Stomach smooth muscle (tissue), 2 donors: ENCODE measurements around the gene SEL1L3.

Experiments used
- H3K27ac ChIP-seq: one replicate; pipeline ENCODE4 v1.7.0; 2013; ENCODE audit warnings: mild to moderate bottlenecking, low read length, inconsistent platforms
- H3K27me3 ChIP-seq, 2 donors: one replicate each; pipeline ENCODE4 v1.7.0; 2013; ENCODE audit warnings: low read length in 2 of 2; ENCODE audit not compliant: insufficient read depth in 2 of 2, control insufficient read depth in 1 of 2
- H3K36me3 ChIP-seq, 2 donors: one replicate each; pipeline ENCODE4 v1.7.0; 2013; ENCODE audit warnings: low read length in 2 of 2; ENCODE audit not compliant: control insufficient read depth in 2 of 2, insufficient read depth in 2 of 2
- H3K4me1 ChIP-seq: one replicate; pipeline ENCODE4 v1.7.0; 2013; ENCODE audit warnings: low read length; ENCODE audit not compliant: control insufficient read depth, insufficient read depth
- H3K4me3 ChIP-seq, 2 donors: one replicate each; pipeline ENCODE4 v1.7.0; 2013; ENCODE audit warnings: low read length in 2 of 2
- H3K9ac ChIP-seq, 2 donors: one replicate each; pipeline ENCODE4 v1.7.0; 2013; ENCODE audit warnings: low read length in 2 of 2, mild to moderate bottlenecking in 1 of 2
- H3K9me3 ChIP-seq, 2 donors: one replicate each; pipeline ENCODE4 v1.7.0; 2013; ENCODE audit warnings: low read length in 2 of 2; ENCODE audit not compliant: control insufficient read depth in 2 of 2
- donor health status: healthy.
- donor health status: Pancreatic carcinoma.

The SEL1L3 gene

GRCh38 chr4:25830548-25830947, 32.2 kb downstream of the SEL1L3 start:
- H3K27me3 ChIP-seq, result no peaks in the 10 kb centered on the region
- no peak overlapping the region for H3K27ac ChIP-seq
- no peaks in the 10 kb centered on the region for H3K36me3 ChIP-seq
- H3K9ac ChIP-seq, result no peak overlapping the region
- no peaks in the 10 kb centered on the region for H3K9me3 ChIP-seq
- no peaks in the 10 kb centered on the region for H3K4me1 ChIP-seq
- no peak overlapping the region for H3K4me3 ChIP-seq

DNA sequence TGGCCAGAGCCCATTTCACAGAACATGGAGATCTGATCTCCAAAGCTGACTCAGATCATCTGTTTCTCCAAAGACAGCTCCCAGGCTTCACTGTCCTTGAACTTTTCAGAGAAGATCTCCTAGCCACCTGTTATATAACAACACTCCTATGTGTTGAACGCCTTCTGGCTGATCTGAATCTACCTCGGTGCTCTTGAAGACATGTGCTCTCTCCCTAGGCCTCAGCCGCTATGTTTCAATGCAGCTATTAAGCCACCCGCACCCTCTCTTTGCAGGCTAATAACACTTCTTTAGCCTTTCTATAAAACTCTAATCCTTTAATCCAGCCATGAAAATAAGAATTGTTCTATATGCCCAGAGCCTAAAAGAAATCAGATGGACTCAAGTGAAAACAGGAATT, 34.9 kb downstream of the SEL1L3 start:
- Histone ChIP-seq H3K27me3 (no peaks in the 10 kb centered on the region), H3K27ac (no peak overlapping the region), H3K4me1 (no peaks in the 10 kb centered on the region), H3K9ac (no peak overlapping the region), H3K9me3 (no peaks in the 10 kb centered on the region), H3K36me3 (no peaks in the 10 kb centered on the region), H3K4me3 (no peak overlapping the region)

DNA sequence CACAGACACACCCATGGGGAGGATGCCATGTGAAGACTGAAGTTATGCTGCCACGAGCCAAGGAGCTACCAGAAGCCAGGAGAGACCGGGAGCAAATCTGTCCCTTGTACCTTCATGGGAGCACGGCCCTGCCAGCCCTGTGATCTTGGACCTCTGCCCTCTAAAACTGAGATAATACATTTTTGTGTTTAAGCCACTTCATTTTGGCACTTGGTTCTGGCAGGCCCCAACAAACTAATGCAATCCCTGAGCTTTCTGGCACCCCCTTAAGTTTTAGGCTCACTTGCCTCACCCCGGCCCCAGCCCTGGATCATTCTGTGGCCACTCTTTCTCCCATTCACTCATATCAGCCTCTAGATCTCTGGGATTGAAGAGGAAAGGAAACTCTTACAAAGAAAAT, 35.4 kb downstream of the SEL1L3 start:
- H3K27ac ChIP-seq, result no peak overlapping the region
- H3K4me3 ChIP-seq, result no peak overlapping the region
- no peaks in the 10 kb centered on the region for H3K9me3 ChIP-seq
- H3K9ac ChIP-seq, result no peak overlapping the region
- H3K27me3 ChIP-seq, result no peaks in the 10 kb centered on the region
- no peaks in the 10 kb centered on the region for H3K4me1 ChIP-seq
- H3K36me3 ChIP-seq, result no peaks in the 10 kb centered on the region

DNA sequence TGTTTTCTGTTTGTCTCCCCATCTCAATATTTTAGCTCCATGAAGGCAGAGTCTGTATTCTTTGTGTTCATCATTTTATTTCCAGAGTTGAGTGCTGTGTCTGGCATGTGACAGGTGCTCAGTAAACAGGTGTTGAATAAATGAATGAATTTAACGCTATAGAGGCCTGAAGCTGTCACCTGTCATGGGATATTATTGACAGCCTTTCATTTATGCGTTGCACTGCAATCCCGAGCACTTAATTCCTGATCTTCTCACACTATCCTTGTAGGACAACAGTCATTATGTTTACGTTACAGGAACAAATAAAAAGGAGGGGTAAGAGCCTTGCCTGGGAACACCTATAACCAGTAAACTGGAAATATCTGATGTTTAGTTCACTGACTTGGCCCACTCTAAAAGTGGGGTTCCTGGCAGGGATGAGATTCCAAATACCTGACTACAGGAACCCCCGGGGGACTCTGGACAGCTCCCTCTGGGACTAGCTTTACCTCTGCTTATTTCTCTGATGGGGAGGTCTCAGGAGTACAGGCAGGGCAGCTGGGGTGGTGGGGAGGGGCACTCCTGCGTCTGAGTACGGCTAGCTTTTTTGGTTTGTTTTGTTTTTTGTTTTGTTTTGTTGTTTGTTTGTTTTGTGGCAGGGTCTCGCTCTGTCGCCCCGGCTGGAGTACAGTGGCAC, 36.6 kb downstream of the SEL1L3 start:
- H3K9me3 ChIP-seq, result no peaks in the 10 kb centered on the region
- no peaks in the 10 kb centered on the region for H3K27me3 ChIP-seq
- H3K4me1 ChIP-seq, result no peaks in the 10 kb centered on the region
- no peaks in the 10 kb centered on the region for H3K36me3 ChIP-seq
- no peak overlapping the region for H3K4me3 ChIP-seq
- no peak overlapping the region for H3K27ac ChIP-seq
- H3K9ac ChIP-seq, result no peak overlapping the region

DNA sequence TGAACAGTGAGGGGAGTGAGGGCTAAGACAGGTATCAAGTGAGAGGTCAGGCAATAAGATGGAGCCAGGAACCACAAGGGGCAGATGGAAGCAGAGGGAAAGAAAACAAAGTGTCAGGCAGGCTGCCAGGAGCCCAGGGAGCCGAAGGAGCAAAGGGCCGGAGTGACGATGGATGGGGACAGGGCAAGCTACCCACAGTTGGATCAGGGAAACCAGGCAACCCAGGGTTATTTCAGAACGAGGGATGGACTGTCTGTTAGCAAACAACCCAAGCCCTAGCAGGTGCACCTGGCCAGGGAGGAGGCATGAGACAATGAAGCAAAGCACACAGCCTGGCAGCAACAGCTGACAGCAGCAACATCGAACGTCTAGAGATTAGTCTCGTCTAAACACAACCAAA, 39.2 kb downstream of the SEL1L3 start:
- H3K4me1 ChIP-seq, result no peaks in the 10 kb centered on the region
- no peaks in the 10 kb centered on the region for H3K9me3 ChIP-seq
- H3K9ac ChIP-seq, result no peak overlapping the region
- H3K36me3 ChIP-seq, result no peaks in the 10 kb centered on the region
- H3K27me3 ChIP-seq, result no peaks in the 10 kb centered on the region
- H3K4me3 ChIP-seq, result no peak overlapping the region
- no peak overlapping the region for H3K27ac ChIP-seq

GRCh38 chr4:25821899-25822298, 40.9 kb downstream of the SEL1L3 start:
- no peak overlapping the region for H3K4me3 ChIP-seq
- H3K4me1 ChIP-seq, result no peaks in the 10 kb centered on the region
- no peak overlapping the region for H3K9ac ChIP-seq
- no peaks in the 10 kb centered on the region for H3K27me3 ChIP-seq
- H3K36me3 ChIP-seq, result no peaks in the 10 kb centered on the region
- H3K9me3 ChIP-seq, result no peaks in the 10 kb centered on the region
- H3K27ac ChIP-seq, result no peak overlapping the region

DNA sequence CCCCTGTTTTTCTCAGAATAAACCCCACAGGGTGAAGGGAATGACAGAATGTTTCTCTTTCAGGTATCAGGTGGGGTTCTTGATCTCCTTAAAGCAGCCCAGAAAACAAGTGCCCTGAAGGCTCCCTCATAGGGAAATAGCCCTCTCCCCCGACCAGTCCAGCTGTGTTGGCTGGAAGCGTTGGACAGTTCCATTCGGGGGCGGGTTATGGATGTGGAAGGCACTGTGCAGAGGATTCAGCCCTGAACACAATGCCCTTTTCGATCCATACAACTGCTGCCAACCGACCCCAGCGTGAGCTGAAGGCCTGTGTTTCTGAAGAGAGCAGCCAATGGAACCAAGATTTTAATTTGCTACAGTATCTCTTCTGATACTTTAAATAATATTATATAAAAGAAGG, 41.5 kb downstream of the SEL1L3 start:
- Histone ChIP-seq H3K27me3 (no peaks in the 10 kb centered on the region), H3K4me1 (no peaks in the 10 kb centered on the region), H3K9ac (no peak overlapping the region), H3K27ac (no peak overlapping the region), H3K36me3 (no peaks in the 10 kb centered on the region), H3K4me3 (no peak overlapping the region), H3K9me3 (no peaks in the 10 kb centered on the region)

GRCh38 chr4:25818876-25819275, 43.9 kb downstream of the SEL1L3 start:
- Histone ChIP-seq H3K9me3 (no peaks in the 10 kb centered on the region), H3K4me1 (peaks cover under 1% of the 10 kb centered on the region), H3K9ac (no peak overlapping the region), H3K27ac (no peak overlapping the region), H3K4me3 (no peak overlapping the region), H3K36me3 (no peaks in the 10 kb centered on the region), H3K27me3 (no peaks in the 10 kb centered on the region)

DNA sequence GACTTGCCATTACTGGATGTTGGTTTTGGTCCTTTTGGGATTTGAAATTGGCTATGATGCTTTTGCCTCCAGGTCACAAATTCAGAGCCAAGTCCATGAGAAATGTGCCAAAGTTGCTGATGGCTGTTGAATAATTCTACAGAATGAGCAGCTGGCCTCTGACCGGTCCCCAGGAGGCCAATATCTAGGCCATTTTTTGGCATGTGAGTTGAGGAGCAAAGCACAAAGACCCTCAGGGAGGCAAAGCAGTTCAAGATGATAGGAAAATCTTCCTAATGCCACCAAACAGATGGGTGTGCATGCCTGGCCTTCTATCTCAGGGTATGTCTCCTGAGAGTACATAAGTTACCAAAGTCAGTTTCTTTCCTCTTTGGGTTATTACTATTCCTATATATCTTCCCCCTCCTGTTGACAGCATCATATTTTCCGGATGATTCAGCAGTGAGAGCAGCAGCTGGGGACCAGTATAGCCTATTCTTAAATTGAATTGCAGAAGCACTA, 44.4 kb downstream of the SEL1L3 start:
- Histone ChIP-seq H3K9me3 (no peaks in the 10 kb centered on the region), H3K27me3 (no peaks in the 10 kb centered on the region), H3K36me3 (no peaks in the 10 kb centered on the region), H3K27ac (no peak overlapping the region), H3K4me3 (no peak overlapping the region), H3K4me1 (peaks cover 3% of the 10 kb centered on the region), H3K9ac (no peak overlapping the region)

GRCh38 chr4:25817059-25817681, 45.6 kb downstream of the SEL1L3 start:
- no peaks in the 10 kb centered on the region for H3K36me3 ChIP-seq
- no peaks in the 10 kb centered on the region for H3K9me3 ChIP-seq
- H3K27me3 ChIP-seq, result no peaks in the 10 kb centered on the region
- no peak overlapping the region for H3K4me3 ChIP-seq
- no peak overlapping the region for H3K9ac ChIP-seq
- peaks cover 3% of the 10 kb centered on the region for H3K4me1 ChIP-seq
- H3K27ac ChIP-seq, result no peak overlapping the region

DNA sequence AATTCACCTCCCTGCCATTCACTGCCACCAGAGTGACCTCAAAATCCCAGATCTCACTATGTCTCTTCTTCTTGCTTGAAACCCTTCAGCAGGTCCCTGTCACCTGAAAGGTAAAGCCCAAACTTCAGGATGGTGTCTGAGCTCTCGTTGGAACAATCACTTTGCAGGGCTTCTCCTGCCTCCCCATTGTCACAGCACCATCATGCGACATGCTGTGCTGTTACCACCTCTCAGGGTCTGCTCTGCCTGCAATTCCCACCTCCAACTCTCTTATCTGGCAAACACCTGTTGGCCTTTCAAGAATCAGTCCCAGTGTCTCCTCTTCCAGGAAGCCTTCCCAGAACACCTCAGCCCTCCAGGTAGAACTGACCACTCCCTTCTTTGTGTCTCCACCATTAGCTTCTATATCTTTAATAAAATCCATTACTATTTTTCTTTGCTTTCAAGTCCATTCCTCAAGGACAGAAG, 46.2 kb downstream of the SEL1L3 start:
- Histone ChIP-seq H3K36me3 (no peaks in the 10 kb centered on the region), H3K4me1 (peaks cover 3% of the 10 kb centered on the region), H3K4me3 (no peak overlapping the region), H3K27me3 (no peaks in the 10 kb centered on the region), H3K9me3 (no peaks in the 10 kb centered on the region), H3K9ac (no peak overlapping the region), H3K27ac (no peak overlapping the region)
